CD14-positive monocyte (primary cell): ENCODE measurements around the gene SPC25. TPM values are rescaled to one million over a fixed set of nuclear protein-coding genes. Genes with fewer than 3 reads are reported as not detected.

Experiments used
- DNase-seq, 3 donors: peaks; one replicate each; pipeline ENCODE4 v3.0.0-alpha.2; 2011 to 2022
- H2AFZ ChIP-seq: 2 replicates; pipeline ENCODE4 v1.6.0; 2012; ENCODE audit warnings: mild to moderate bottlenecking, low read depth, low read length, inconsistent platforms; ENCODE audit not compliant: insufficient read depth, poor library complexity, severe bottlenecking
- H3K27ac ChIP-seq, 2 donors: 1 replicate in 1 of 2; 2 replicates in 1 of 2; pipeline ENCODE4 v1.5.1; 2012 to 2013; ENCODE audit warnings: low read length in 2 of 2, control low read depth in 1 of 2, inconsistent platforms in 1 of 2, low read depth in 1 of 2, mild to moderate bottlenecking in 1 of 2
- H3K27me3 ChIP-seq, 2 donors: one replicate each; pipeline versions ENCODE4 v1.6.0 to v1.6.1; 2011 to 2013; ENCODE audit warnings: low read length in 2 of 2; ENCODE audit not compliant: control insufficient read depth in 2 of 2, insufficient read depth in 2 of 2
- H3K36me3 ChIP-seq, 2 donors: replicated peaks in 1 of 2; 1 replicate in 1 of 2; 2 replicates in 1 of 2; pipeline versions ENCODE4 v1.5.1 to v1.6.1; 2012 to 2013; ENCODE audit warnings: low read length in 2 of 2, control low read depth in 1 of 2, inconsistent platforms in 1 of 2, mild to moderate bottlenecking in 1 of 2; ENCODE audit not compliant: insufficient read depth in 2 of 2, control insufficient read depth in 1 of 2
- H3K4me1 ChIP-seq, 2 donors: 1 replicate in 1 of 2; 2 replicates in 1 of 2; pipeline versions ENCODE4 v1.5.1 to v1.6.1; 2012 to 2013; ENCODE audit warnings: low read length in 2 of 2, control low read depth in 1 of 2, inconsistent platforms in 1 of 2, mild to moderate bottlenecking in 1 of 2, moderate library complexity in 1 of 2; ENCODE audit not compliant: insufficient read depth in 2 of 2, control insufficient read depth in 1 of 2
- H3K4me2 ChIP-seq: replicated peaks from 2 replicates; pipeline ENCODE3; 2012; ENCODE audit warnings: low read length, moderate library complexity, mild to moderate bottlenecking; ENCODE audit not compliant: poor library complexity, severe bottlenecking; ENCODE audit errors: extremely low read depth
- H3K4me3 ChIP-seq, 3 experiments: fragments of 200-600 bp in 1 of 3; sonication (generic) in 1 of 3; replicated peaks in 1 of 3; 1 replicate in 2 of 3; 2 replicates in 1 of 3; pipeline ENCODE4 v1.5.1; 2011 to 2013; ENCODE audit warnings: low read length in 3 of 3, mild to moderate bottlenecking in 3 of 3, control low read depth in 2 of 3, low read depth in 2 of 3, inconsistent platforms in 1 of 3, moderate library complexity in 1 of 3
- H3K79me2 ChIP-seq: 2 replicates; pipeline ENCODE4 v1.6.0; 2012; ENCODE audit warnings: mild to moderate bottlenecking, control low read depth, inconsistent platforms, low read length, moderate library complexity; ENCODE audit not compliant: insufficient read depth
- H3K9ac ChIP-seq: 2 replicates; pipeline ENCODE4 v1.6.0; 2017; ENCODE audit warnings: low read length, mild to moderate bottlenecking; ENCODE audit not compliant: insufficient read depth, poor library complexity, severe bottlenecking
- H3K9me3 ChIP-seq, 2 donors: replicated peaks in 1 of 2; 1 replicate in 1 of 2; 2 replicates in 1 of 2; pipeline versions ENCODE4 v1.5.1 to v1.6.1; 2012 to 2013; ENCODE audit warnings: low read length in 2 of 2, control low read depth in 1 of 2; ENCODE audit not compliant: control insufficient read depth in 1 of 2, insufficient read depth in 1 of 2
- H4K20me1 ChIP-seq: 2 replicates; pipeline ENCODE4 v1.6.0; 2012; ENCODE audit warnings: mild to moderate bottlenecking, low read length, control low read depth, moderate library complexity; ENCODE audit not compliant: insufficient read depth
- H3K27ac Mint-ChIP-seq, 7 donors: one replicate each; pipeline ENCODE4 v1.8.0; 2020; ENCODE audit warnings: mild to moderate bottlenecking in 7 of 7, mixed read lengths in 7 of 7, moderate library complexity in 6 of 7, inconsistent platforms in 2 of 7
- H3K27me3 Mint-ChIP-seq, 3 donors: one replicate each; pipeline ENCODE4 v1.8.0; 2021 to 2022; ENCODE audit warnings: low read depth in 3 of 3, mild to moderate bottlenecking in 3 of 3, mixed read lengths in 3 of 3, moderate library complexity in 3 of 3, inconsistent platforms in 1 of 3
- H3K36me3 Mint-ChIP-seq, 2 donors: one replicate each; pipeline ENCODE4 v1.8.0; 2020; ENCODE audit warnings: mixed read lengths in 2 of 2, inconsistent platforms in 1 of 2, mild to moderate bottlenecking in 1 of 2
- H3K4me1 Mint-ChIP-seq: one replicate; pipeline ENCODE4 v1.8.0; 2020; ENCODE audit warnings: mild to moderate bottlenecking, mixed read lengths
- H3K4me3 Mint-ChIP-seq, 2 donors: one replicate each; pipeline ENCODE4 v1.8.0; 2020; ENCODE audit warnings: mild to moderate bottlenecking in 2 of 2, mixed read lengths in 2 of 2, moderate library complexity in 1 of 2
- H3K9me3 Mint-ChIP-seq, 7 donors: one replicate each; pipeline ENCODE4 v1.8.0; 2020 to 2022; ENCODE audit warnings: mixed read lengths in 7 of 7, mild to moderate bottlenecking in 6 of 7, moderate library complexity in 6 of 7, inconsistent platforms in 2 of 7
- intact Hi-C, 2 donors: fragments of 100-400 bp; cut with micrococcal nuclease; formaldehyde crosslinking; loops; one replicate each; pipeline versions ENCODE4 v1.15.0 to v1.15.1; 2023
- polyA plus RNA-seq, 3 donors: library from polyadenylated mRNA; depleted of rRNA in 1 of 3; unstranded in 2 of 3; stranded (reverse) in 1 of 3; fragments of 300-500 nt in 2 of 3; fragments of >200 nt in 1 of 3; fragmentation: Illumina TruSeq in 2 of 3; gene quantifications; 1 replicate in 2 of 3; 2 replicates in 1 of 3; pipeline ENCODE4 v1.2.3, GENCODE V29; 2012 to 2021
- TF ChIP-seq, protein P1 (sequence below): fragments of 200-600 bp; IDR thresholded peaks from one replicate; pipeline ENCODE4 v1.8.0; 2022; ENCODE audit warnings: antibody characterized with exemption, mild to moderate bottlenecking

The SPC25 gene
- polyA plus RNA-seq, 3 donors, result not detected

DNA sequence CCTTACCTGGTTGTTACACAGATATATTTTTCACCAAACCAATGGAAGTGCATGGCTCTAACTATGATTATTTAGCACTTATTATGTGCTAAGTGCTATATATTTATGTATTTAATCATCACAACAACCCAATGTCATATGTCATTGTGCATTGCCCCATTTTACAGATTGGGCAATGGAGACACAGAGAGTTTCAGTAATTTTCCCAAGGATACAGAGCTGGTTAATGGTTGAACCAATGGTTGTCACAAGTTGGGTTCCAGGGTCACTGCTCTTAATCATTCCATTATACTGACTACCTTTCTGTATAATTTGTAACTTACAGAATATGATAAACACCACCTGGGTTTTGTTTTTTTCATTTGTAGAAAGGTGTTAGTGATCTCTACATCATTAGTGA lies 58.6 kb downstream of the SPC25 start:
- no peaks in the 10 kb centered on the region for H3K27me3 ChIP-seq
- Mint-ChIP-seq H3K4me3 (no peak overlapping the region), H3K36me3 (no peaks in the 10 kb centered on the region), H3K9me3 (peaks cover 0 to 5% (median 2%) of the 10 kb centered on the region in 7 donors), H3K27me3 (peaks cover 0 to 2% (median 1%) of the 10 kb centered on the region in 3 donors), H3K27ac (no peak overlapping the region), H3K4me1 (no peaks in the 10 kb centered on the region)
- H3K27ac ChIP-seq, result no peak overlapping the region
- no peak overlapping the region for H2AFZ ChIP-seq
- H3K36me3 ChIP-seq, result no peaks in the 10 kb centered on the region
- no peaks in the 10 kb centered on the region for H3K79me2 ChIP-seq
- peaks cover 0 to 2% of the 10 kb centered on the region in 2 donors for H3K9me3 ChIP-seq
- intact Hi-C loops, result no loop called here
- no peak overlapping the region for H3K4me2 ChIP-seq
- H4K20me1 ChIP-seq, result no peaks in the 10 kb centered on the region
- H3K4me3 ChIP-seq, result no peak overlapping the region
- TF ChIP-seq, protein P1, sequence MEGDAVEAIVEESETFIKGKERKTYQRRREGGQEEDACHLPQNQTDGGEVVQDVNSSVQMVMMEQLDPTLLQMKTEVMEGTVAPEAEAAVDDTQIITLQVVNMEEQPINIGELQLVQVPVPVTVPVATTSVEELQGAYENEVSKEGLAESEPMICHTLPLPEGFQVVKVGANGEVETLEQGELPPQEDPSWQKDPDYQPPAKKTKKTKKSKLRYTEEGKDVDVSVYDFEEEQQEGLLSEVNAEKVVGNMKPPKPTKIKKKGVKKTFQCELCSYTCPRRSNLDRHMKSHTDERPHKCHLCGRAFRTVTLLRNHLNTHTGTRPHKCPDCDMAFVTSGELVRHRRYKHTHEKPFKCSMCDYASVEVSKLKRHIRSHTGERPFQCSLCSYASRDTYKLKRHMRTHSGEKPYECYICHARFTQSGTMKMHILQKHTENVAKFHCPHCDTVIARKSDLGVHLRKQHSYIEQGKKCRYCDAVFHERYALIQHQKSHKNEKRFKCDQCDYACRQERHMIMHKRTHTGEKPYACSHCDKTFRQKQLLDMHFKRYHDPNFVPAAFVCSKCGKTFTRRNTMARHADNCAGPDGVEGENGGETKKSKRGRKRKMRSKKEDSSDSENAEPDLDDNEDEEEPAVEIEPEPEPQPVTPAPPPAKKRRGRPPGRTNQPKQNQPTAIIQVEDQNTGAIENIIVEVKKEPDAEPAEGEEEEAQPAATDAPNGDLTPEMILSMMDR, result no peak
- no peak overlapping the region for H3K9ac ChIP-seq
- no peaks in the 10 kb centered on the region for H3K4me1 ChIP-seq
- no peak for DNase-seq

DNA sequence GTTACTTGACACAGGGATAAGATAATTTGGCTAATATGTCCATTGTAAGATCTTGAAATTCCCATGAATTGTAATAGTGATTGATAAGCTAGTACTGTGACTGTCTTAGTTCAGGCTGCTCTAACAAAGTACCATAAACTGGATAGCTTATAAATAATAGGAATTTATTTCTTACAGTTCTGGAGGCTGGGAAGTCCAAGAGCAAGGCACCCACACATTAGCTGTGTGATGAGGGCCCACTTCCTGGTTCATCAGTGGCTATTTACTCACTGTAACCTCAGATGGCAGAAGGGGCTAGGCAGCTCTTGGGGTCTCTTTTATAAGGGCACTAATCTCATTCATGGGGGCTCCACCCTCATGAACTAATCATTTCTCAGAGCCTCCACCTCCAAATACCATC lies 59.3 kb downstream of the SPC25 start:
- Mint-ChIP-seq H3K27me3 (peaks cover 0 to 2% (median 1%) of the 10 kb centered on the region in 3 donors), H3K27ac (no peak overlapping the region), H3K4me3 (no peak overlapping the region), H3K36me3 (no peaks in the 10 kb centered on the region), H3K9me3 (peaks cover 0 to 5% (median 2%) of the 10 kb centered on the region in 7 donors), H3K4me1 (no peaks in the 10 kb centered on the region)
- TF ChIP-seq, protein P1, result no peak
- no peaks in the 10 kb centered on the region for H3K36me3 ChIP-seq
- no peak overlapping the region for H3K4me3 ChIP-seq
- H3K79me2 ChIP-seq, result no peaks in the 10 kb centered on the region
- no peak for DNase-seq
- no peak overlapping the region for H2AFZ ChIP-seq
- H3K4me2 ChIP-seq, result no peak overlapping the region
- no peaks in the 10 kb centered on the region for H3K27me3 ChIP-seq
- H3K27ac ChIP-seq, result no peak overlapping the region
- H3K9me3 ChIP-seq, result peaks cover 0 to 2% of the 10 kb centered on the region in 2 donors
- H3K4me1 ChIP-seq, result no peaks in the 10 kb centered on the region
- no peaks in the 10 kb centered on the region for H4K20me1 ChIP-seq
- intact Hi-C loops, result no loop called here
- no peak overlapping the region for H3K9ac ChIP-seq
